DND-41 (cell line): Measurements from ENCODE around the gene PCNX2.

Experiments
- ATAC-seq: fragments of 200-7000 bp; cut with Tn5 transposase; 3 replicates; pipeline ENCODE4 v1.9.1; 2021; ENCODE audit warnings: low read depth; ENCODE audit not compliant: insufficient read depth
- DNase-seq: peaks from one replicate; pipeline ENCODE4 v3.0.0-alpha.2; 2020
- H2AFZ ChIP-seq: 2 replicates; pipeline ENCODE4 v1.6.0; 2012; ENCODE audit warnings: low read depth, low read length
- H3K27ac ChIP-seq: 2 replicates; pipeline ENCODE4 v1.5.1; 2012; ENCODE audit warnings: low read length, inconsistent platforms
- H3K27me3 ChIP-seq: fragments of 200-600 bp; sonication (generic); 2 replicates; pipeline ENCODE4 v1.6.0; 2012; ENCODE audit warnings: low read length, mild to moderate bottlenecking, inconsistent platforms; ENCODE audit not compliant: insufficient read depth, poor library complexity
- H3K36me3 ChIP-seq: 2 replicates; pipeline ENCODE4 v1.5.1; 2012; ENCODE audit warnings: low read length, inconsistent platforms; ENCODE audit not compliant: insufficient read depth
- H3K4me1 ChIP-seq: 2 replicates; pipeline ENCODE4 v1.5.1; 2012; ENCODE audit warnings: mild to moderate bottlenecking, low read length; ENCODE audit not compliant: insufficient read depth
- H3K4me2 ChIP-seq: 2 replicates; pipeline ENCODE4 v1.6.0; 2012; ENCODE audit warnings: mild to moderate bottlenecking, moderate library complexity, low read length, inconsistent platforms; ENCODE audit not compliant: insufficient read depth
- H3K4me3 ChIP-seq, 2 experiments: fragments of 200-600 bp in 1 of 2; shearing (Covaris generic) in 1 of 2; 2 replicates each; pipeline ENCODE4 v1.5.1; 2012 to 2016; ENCODE audit warnings: inconsistent platforms in 2 of 2, low read length in 2 of 2, mild to moderate bottlenecking in 2 of 2, low read depth in 1 of 2, moderate library complexity in 1 of 2
- H3K79me2 ChIP-seq: 2 replicates; pipeline ENCODE4 v1.6.0; 2012; ENCODE audit warnings: low read length, inconsistent platforms; ENCODE audit not compliant: insufficient read depth
- H3K9ac ChIP-seq: 2 replicates; pipeline ENCODE4 v1.6.0; 2012; ENCODE audit warnings: low read depth, mild to moderate bottlenecking, inconsistent platforms, low read length, moderate library complexity
- H3K9me3 ChIP-seq: 2 replicates; pipeline ENCODE4 v1.5.1; 2012; ENCODE audit warnings: low read length, moderate library complexity, mild to moderate bottlenecking, inconsistent platforms; ENCODE audit not compliant: insufficient read depth, severe bottlenecking
- H4K20me1 ChIP-seq: 2 replicates; pipeline ENCODE4 v1.6.0; 2012; ENCODE audit warnings: low read length; ENCODE audit not compliant: insufficient read depth
- CTCF ChIP-seq: IDR thresholded peaks from 2 replicates; pipeline ENCODE4 v1.5.1; 2012; ENCODE audit warnings: borderline replicate concordance, low read length, moderate library complexity, mild to moderate bottlenecking; ENCODE audit not compliant: poor library complexity, severe bottlenecking; ENCODE audit errors: extremely low read depth
- EZH2 ChIP-seq: IDR thresholded peaks from 3 replicates; pipeline ENCODE4 v1.6.1; 2012; ENCODE audit warnings: borderline replicate concordance, low read depth, mild to moderate bottlenecking, moderate library complexity, low read length, inconsistent platforms; ENCODE audit not compliant: severe bottlenecking

The PCNX2 gene

GRCh38 chr1:233257786-233258185, 37.7 kb downstream of the PCNX2 start:
- H4K20me1 ChIP-seq, result no peaks in the 10 kb centered on the region
- H3K36me3 ChIP-seq, result peaks cover 35% of the 10 kb centered on the region
- TF ChIP-seq EZH2 (no peak), CTCF (no peak)
- no peaks in the 10 kb centered on the region for H3K4me1 ChIP-seq
- no peak for DNase-seq
- no peak for ATAC-seq
- no peak overlapping the region for H2AFZ ChIP-seq
- no peak overlapping the region for H3K9ac ChIP-seq
- no peak overlapping the region for H3K4me2 ChIP-seq
- H3K27me3 ChIP-seq, result no peaks in the 10 kb centered on the region
- no peaks in the 10 kb centered on the region for H3K79me2 ChIP-seq
- no peak overlapping the region for H3K4me3 ChIP-seq
- H3K9me3 ChIP-seq, result no peaks in the 10 kb centered on the region
- no peak overlapping the region for H3K27ac ChIP-seq

- DNase-seq (no peak), ATAC-seq (no peak)
- H3K4me2 ChIP-seq, result no peak overlapping the region
- H3K4me1 ChIP-seq, result no peaks in the 10 kb centered on the region
- H2AFZ ChIP-seq, result no peak overlapping the region
- no peak overlapping the region for H3K4me3 ChIP-seq
- no peaks in the 10 kb centered on the region for H3K79me2 ChIP-seq
- TF ChIP-seq CTCF (no peak), EZH2 (no peak)
- no peak overlapping the region for H3K27ac ChIP-seq
- no peaks in the 10 kb centered on the region for H3K9me3 ChIP-seq
- H3K36me3 ChIP-seq, result peaks cover 41% of the 10 kb centered on the region
- no peaks in the 10 kb centered on the region for H4K20me1 ChIP-seq
- no peak overlapping the region for H3K9ac ChIP-seq
- no peaks in the 10 kb centered on the region for H3K27me3 ChIP-seq
Measured at GRCh38 chr1:233256789-233257188, 38.7 kb downstream of the PCNX2 start.

GRCh38 chr1:233256191-233256590, 39.3 kb downstream of the PCNX2 start:
- H3K4me1 ChIP-seq, result no peaks in the 10 kb centered on the region
- H3K27ac ChIP-seq, result no peak overlapping the region
- H3K4me2 ChIP-seq, result no peak overlapping the region
- H3K79me2 ChIP-seq, result no peaks in the 10 kb centered on the region
- no peak overlapping the region for H3K4me3 ChIP-seq
- no peaks in the 10 kb centered on the region for H4K20me1 ChIP-seq
- H3K27me3 ChIP-seq, result no peaks in the 10 kb centered on the region
- H3K9ac ChIP-seq, result no peak overlapping the region
- TF ChIP-seq EZH2 (no peak), CTCF (no peak)
- no peak for DNase-seq
- H3K9me3 ChIP-seq, result no peaks in the 10 kb centered on the region
- no peak for ATAC-seq
- H2AFZ ChIP-seq, result no peak overlapping the region
- peaks cover 37% of the 10 kb centered on the region for H3K36me3 ChIP-seq

- H3K4me2 ChIP-seq, result no peak overlapping the region
- no peak for DNase-seq
- H3K79me2 ChIP-seq, result no peaks in the 10 kb centered on the region
- TF ChIP-seq CTCF (no peak), EZH2 (no peak)
- H3K4me1 ChIP-seq, result no peaks in the 10 kb centered on the region
- no peaks in the 10 kb centered on the region for H4K20me1 ChIP-seq
- H3K27ac ChIP-seq, result no peak overlapping the region
- no peaks in the 10 kb centered on the region for H3K9me3 ChIP-seq
- no peaks in the 10 kb centered on the region for H3K27me3 ChIP-seq
- no peak overlapping the region for H2AFZ ChIP-seq
- no peak overlapping the region for H3K4me3 ChIP-seq
- peaks cover 38% of the 10 kb centered on the region for H3K36me3 ChIP-seq
- H3K9ac ChIP-seq, result no peak overlapping the region
- no peak for ATAC-seq
Measured at GRCh38 chr1:233255145-233255544, 40.4 kb downstream of the PCNX2 start.
